GM21526 (cell line): ENCODE measurements around the gene GCSH.
"Not testable (repeated sequence)": the region's sequence is repeated elsewhere in the genome, so short reads cannot be mapped to it uniquely, and the experiment has no call there.

Experiments used
- ATAC-seq: cut with Tn5 transposase; IDR thresholded peaks from one replicate; pipeline ENCODE4 v1.9.1; 2021; ENCODE audit warnings: moderate library complexity; ENCODE audit not compliant: unreplicated experiment, low FRiP score

Gene GCSH

GRCh38 chr16:81095953-81096714 lies at the start of gene GCSH:
TSS of gene GCSH (minus strand) at chr16:81096395. CDS start at chr16:81096278, 117 bp downstream.
- peak; percentile 97 for ATAC-seq

- no peak for ATAC-seq
Observed at GRCh38 chr16:81143921-81144471, 47.8 kb upstream of the GCSH start.

DNA sequence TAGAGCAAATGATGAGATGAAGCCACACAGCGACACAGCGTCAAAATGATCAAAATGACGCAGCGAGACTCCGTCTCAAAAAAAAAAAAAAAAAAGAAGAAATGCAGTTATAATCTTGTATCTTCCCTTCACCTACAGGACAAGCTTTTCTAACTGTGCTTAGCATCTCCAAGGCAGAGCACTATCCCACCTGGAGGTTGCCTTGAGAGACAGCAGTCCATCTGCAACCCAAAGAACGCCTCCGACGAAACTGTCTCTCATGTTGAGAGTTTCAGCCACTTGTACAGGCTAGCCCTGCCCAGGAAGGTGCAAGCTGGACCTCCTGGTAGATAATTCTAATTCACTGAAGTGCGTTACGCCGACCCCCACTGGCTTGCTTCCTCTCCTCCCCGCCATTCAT lies 46.7 kb upstream of the GCSH start:
- ATAC-seq: no peak

- no peak for ATAC-seq
Observed at GRCh38 chr16:81140930-81141780, 45.0 kb upstream of the GCSH start.

DNA sequence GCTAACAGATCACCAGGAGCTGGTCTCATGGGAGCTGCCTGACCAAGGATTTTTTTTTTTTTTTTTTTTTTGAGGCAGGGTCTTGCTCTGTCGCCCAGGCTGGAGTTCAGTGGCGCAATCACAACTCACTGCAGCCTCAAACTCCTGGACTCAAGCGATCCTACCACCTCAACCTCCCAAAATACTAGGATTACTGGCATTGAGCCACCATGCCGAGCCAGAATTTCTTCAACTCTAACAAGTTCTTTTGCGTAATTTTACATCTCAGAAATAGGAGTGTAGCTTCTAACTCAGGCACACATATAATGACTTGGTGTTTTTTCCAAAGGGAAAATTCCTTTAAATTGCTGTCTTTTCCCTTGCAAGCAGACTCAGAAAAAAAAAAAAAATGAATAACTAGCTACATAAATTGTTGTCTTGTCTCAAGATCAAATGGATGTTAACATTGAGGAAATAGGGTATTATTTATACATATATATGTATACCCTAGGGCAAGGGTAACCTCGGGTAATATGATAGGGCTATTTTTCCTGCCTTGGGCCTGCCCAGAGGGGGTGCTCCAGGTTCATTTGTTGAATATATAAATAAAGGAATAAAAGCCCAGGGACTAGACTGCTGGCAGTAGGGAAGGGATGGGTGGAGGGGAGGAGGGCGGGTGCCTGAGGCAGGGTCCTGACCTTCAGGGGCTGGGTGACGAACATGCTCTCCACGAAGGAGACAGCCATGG lies 42.8 kb upstream of the GCSH start:
- no peak for ATAC-seq

GRCh38 chr16:81137754-81138153 lies 41.6 kb upstream of the GCSH start:
- no peak for ATAC-seq

- ATAC-seq: no peak
Observed at GRCh38 chr16:81136390-81137335, 40.5 kb upstream of the GCSH start.

GRCh38 chr16:81130126-81130525 lies 33.9 kb upstream of the GCSH start:
- no peak for ATAC-seq

DNA sequence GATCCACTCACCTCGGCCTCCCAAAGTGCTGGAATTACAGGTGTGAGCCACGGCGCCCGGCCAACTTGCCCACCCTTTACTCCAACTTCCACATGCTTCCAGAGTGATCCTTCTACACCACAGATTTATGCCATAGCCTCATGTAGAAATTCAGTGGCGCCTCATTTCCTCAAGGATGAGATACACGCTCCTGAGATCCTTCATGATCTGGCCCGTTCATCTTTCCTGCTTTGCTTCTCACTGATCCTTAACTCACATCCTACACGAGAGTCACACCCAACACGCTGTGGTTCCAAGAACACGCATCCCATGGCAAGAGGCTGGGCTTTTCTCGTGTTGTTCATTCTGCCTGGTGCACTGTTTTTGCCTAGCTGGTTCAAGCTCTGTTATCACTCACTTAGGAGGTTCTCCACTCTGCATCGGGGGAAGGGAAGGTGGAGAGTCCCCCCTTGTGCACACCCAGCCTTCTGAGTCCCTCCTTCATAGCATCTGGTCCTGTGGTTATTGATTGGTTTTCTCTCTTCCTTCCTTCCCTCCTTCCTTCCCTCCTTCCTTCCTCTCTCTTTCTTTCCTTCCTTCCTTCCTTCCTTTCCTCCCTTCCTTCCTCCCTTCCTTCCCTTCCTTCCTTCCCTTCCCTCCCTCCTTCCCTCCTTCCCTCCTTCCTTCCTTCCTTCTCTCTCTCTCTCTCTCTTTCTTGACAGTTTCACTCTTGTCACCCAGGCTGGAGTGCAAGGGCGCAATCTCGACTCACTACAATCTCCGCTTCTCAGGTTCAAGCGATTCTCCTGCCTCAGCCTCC lies 32.7 kb upstream of the GCSH start:
- ATAC-seq: no peak

- ATAC-seq: no peak
Observed at GRCh38 chr16:81127051-81127450, 30.9 kb upstream of the GCSH start.

GRCh38 chr16:81123092-81123852 lies 27.1 kb upstream of the GCSH start:
- ATAC-seq: no peak

DNA sequence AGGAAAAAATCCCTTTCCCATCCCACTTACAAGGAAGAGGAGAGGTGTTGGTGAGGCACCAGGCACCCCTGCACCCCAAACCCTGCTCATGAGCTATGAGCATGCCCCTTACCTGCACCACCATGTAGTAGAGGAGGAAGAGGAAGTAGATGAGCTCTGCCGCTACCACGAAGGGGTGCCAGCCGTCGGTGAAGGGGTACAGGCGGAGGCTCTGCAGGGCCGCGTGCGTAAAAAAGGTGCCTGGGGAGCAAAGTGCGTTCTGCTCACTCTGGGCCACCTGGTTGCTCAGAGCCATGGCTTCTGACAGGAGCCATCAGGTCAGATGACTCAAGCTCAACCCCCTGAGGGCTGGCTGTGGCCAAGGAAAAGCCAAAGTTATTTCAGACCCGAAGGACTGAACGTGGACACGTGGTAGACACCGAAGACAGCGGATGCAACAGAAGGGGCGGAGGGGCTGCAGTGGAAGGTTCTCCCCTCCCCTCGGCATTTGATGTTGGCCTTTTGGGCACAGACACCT lies 25.3 kb upstream of the GCSH start:
- ATAC-seq: no peak

- ATAC-seq: no peak
Observed at GRCh38 chr16:81117436-81117835, 21.2 kb upstream of the GCSH start.

DNA sequence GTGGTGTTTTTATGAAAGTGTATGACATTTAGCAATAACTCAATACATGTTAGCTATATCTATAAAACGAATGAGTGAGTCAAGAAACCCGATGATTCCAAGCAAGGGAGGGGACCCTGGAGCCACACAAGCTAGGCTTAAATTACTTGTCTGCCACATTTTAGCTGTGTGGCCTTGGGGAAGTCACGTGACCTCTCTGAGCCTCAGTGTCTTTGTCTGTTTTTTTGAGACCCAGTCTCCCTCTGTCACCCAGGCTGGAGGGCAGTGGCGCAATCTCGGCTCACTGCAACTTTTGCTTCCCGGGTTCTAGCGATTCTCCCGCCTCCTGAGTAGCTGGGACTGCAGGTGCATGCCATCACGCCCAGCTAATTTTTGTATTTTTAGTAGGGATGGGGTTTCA lies 20.1 kb upstream of the GCSH start:
- ATAC-seq: no peak

- ATAC-seq: no peak
Observed at GRCh38 chr16:81112453-81112852, 16.3 kb upstream of the GCSH start.

GRCh38 chr16:81109274-81109673 lies 13.1 kb upstream of the GCSH start:
- ATAC-seq: not testable (repeated sequence)

GRCh38 chr16:81107511-81107910 lies 11.3 kb upstream of the GCSH start:
- ATAC-seq: no peak
